22Rv1 (cell line): ENCODE results near the gene DMD.

Experiments
- CTCF ChIP-seq: fragments of 450-650 bp; IDR thresholded peaks from 2 replicates; pipeline ENCODE4 v1.5.1; 2017; ENCODE audit warnings: mild to moderate bottlenecking
- ZFX ChIP-seq: fragments of 450-650 bp; IDR thresholded peaks from 2 replicates; pipeline ENCODE4 v1.6.1; 2017; ENCODE audit warnings: antibody characterized with exemption, borderline replicate concordance

GRCh38 chrX:31271615-31272471 is 1939.5 kb downstream of the DMD start:
- no peak for TF ChIP-seq CTCF
- no peak for TF ChIP-seq ZFX
